HG03575 (cell line): Measurements from ENCODE around the gene TSC22D4.

Source experiments
- ATAC-seq: cut with Tn5 transposase; IDR thresholded peaks from one replicate; pipeline ENCODE4 v1.9.1; 2021; ENCODE audit not compliant: unreplicated experiment, insufficient number of reproducible peaks, low FRiP score; ENCODE audit errors: extremely low read depth

The TSC22D4 gene

DNA sequence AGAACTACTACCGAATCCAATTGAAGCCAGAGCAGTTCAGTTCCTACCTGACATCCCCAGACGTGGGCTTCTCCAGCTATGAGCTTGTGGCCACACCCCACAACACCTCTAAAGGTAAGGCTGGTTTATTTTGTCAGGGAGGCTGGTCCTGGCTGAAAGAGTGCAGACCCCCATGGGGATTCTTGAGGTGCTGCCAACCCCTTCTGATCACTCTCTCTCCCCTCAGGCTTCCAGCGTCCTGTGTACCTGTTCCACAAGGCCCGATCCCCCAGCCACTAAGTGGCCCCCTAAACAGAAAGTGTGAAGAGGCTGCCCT is 45.8 kb downstream of the TSC22D4 start:
- no peak for ATAC-seq

DNA sequence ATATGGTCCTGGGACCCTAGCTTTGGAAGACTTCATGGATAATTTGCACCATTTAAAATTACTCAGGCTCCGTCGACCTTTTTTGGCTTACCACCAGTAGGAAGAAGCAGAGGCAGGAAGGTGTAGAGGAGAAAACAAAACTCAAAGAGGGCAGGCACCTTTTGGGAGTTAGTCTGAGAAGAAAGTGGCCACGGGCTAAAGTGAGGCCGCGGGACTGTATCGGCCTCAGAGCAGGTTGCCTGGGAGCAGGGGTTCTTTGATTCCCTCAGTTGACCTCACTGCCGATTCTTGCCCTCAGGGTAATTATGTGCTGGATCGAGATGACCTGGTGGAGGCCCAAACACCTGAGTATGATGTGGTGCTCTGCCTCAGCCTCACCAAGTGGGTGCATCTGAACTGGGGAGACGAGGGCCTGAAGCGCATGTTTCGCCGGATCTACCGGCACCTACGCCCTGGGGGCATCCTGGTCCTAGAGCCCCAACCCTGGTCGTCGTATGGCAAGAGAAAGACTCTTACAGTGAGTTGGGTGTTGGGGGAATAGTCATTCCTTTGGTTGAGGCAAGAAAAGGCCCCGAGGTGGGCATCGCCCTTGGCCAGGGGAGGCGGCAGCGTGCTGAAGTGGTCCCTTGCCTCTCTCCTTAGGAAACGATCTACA is 46.3 kb downstream of the TSC22D4 start:
- ATAC-seq, result no peak

DNA sequence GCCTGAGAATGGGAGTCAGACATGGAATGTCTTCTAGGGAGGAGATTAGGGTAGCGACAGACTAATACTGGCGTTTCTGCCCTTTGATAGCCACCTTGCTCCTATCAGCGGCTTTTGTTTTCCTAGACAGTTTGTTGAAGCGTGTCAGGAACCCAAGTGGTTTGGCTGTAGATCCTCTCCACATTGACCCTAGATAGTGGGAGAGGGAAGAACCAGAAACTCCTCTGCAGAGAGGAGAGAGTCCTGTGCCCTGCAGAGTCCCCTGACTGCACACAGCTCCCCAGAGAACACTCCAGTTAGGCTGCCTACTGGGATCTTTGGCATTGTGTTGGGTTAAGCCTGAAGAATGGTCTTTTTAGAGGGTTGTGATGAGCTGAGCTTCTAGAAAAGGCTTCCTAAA is 47.0 kb downstream of the TSC22D4 start:
- ATAC-seq, result no peak

DNA sequence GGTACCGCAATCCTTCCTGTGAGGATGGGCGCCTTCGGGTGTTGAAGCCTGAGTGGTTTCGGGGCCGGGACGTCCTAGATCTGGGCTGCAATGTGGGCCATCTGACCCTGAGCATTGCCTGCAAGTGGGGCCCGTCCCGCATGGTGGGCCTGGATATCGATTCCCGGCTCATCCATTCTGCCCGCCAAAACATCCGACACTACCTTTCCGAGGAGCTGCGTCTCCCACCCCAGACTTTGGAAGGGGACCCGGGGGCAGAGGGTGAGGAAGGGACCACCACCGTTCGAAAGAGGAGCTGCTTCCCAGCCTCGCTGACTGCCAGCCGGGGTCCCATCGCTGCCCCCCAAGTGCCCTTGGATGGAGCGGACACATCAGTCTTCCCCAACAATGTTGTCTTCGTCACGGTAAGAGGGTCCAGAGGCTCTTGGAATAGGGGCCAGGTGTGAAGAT is 47.7 kb downstream of the TSC22D4 start:
- ATAC-seq, result no peak

DNA sequence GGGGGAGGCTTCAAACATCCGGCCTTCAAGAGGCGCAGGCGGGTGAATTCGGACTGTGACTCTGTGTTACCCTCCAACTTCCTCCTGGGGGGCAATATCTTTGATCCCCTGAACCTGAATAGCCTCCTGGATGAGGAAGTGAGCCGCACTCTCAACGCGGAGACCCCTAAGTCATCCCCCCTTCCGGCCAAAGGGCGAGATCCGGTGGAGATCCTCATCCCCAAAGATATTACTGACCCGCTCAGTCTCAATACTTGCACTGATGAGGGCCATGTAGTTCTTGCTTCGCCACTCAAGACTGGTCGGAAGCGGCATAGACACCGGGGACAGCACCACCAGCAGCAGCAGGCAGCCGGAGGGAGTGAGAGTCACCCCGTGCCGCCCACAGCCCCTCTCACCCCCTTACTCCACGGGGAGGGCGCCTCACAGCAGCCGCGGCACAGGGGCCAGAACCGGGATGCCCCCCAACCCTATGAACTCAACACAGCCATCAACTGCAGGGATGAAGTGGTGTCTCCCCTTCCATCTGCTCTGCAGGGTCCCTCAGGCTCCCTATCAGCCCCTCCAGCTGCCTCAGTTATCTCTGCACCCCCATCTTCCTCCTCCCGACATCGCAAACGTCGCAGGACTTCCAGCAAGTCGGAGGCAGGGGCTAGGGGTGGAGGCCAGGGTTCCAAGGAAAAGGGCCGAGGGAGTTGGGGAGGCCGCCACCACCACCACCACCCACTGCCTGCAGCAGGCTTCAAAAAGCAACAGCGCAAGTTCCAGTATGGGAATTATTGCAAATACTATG is 48.3 kb downstream of the TSC22D4 start:
- no peak for ATAC-seq

DNA sequence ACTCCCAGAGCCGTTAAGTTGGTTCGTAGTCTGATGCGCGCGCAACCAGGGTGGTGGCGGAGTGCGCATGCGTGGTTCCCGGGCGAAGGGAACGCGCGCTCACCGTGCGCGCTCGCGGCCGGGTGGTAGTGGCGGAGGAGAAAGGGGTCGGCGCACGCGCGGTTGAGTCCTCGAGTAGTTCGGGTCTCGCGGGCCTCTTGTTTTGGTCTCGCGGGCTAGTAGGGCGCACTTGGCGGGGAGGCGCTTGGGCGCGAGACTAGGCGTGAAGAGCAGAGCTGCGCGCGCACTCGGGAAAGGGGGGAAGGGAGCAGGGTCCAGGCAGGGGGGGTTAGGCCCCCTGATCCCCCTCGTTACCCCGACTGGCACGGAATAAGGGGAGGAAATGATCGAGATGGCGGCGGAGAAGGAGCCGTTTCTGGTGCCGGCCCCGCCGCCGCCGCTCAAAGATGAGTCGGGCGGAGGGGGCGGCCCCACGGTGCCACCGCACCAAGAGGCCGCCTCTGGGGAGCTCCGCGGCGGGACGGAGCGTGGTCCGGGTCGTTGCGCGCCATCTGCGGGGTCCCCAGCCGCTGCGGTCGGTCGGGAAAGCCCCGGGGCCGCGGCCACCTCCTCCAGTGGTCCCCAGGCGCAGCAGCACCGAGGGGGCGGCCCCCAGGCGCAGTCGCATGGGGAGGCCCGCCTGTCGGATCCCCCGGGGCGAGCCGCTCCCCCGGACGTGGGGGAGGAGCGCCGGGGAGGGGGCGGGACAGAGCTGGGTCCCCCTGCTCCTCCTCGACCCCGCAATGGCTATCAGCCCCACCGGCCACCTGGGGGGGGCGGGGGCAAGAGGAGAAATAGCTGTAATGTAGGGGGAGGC is 49.1 kb downstream of the TSC22D4 start, which contains the start of gene MEPCE:
MEPCE (plus strand) TSS at position 195 of the 856 bp plus-strand sequence; CDS start at position 383, 188 bp downstream.
- ATAC-seq, result no peak

DNA sequence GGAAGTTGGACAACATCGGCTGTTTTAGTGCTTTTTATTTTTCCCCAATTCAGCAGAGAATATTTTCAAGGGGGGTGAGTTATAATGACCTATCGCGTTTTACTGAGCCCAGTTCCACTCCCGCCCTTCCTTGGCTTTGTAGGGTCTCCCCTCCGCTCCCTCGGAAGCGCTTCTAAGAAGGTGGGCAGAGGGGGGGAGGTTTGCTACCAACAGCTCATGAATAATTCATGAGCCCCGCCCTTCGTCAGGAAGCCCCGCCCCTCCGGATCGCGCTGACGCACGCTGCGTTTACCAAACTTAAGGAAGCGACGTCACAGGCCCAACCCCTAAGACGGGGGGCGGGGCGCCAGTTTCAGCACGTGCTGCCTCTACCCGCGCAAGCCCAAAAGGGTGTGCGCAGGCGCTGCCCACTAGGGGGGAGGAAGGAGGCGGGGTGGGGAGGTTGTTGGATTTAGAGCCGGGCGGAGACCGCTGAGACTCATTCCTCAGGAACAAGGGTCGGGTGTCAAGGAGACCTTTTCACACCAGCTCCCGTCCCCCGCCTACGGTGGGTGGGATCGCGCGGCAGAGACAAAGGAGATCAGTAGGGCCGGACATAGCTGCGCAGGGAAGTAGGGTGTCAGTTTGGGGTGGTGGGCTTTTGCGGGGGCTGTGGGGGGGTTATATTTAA is 49.9 kb downstream of the TSC22D4 start:
- ATAC-seq, result no peak

DNA sequence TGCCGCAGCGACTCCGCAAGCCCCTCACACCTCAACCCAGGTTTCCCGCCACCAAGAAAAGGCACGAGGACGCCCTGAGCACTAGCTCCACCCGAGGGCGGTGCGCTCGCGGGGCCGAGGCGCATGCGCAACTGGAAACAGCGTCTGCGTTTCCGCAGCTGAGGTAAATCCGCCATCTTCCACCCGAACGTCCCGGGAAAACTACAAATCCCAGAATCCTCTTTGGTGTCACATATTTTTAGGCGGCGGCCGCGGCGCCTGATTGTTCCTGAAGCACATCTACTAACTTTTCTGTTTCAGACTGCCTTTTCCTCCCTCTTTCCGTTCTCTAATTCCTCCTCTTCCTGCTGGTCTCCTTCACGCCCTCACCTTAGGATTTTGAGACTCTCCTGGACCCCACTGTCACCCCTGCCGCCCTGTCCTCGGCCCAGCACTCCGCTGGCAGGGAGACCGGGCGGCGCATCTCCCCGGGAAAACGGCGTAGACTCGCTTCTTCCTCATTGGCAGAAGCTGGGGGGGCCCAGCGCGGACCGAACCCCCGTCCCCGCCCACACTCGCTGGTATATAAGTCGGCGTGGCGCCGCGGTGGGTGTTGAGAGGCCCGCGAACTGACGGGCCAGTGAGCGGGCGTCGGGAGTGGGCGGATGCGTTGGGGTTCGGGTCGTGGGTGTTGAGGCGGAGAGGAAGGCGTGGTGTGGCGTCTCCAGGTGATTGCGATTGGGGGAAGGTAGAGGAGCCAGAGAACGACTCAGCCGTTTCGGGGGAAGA is 50.6 kb downstream of the TSC22D4 start, which contains the start of gene ZCWPW1:
ZCWPW1 (minus strand) TSS at position 505 of the 768 bp plus-strand sequence. CDS start 8,054 bp downstream, outside the sequence.
- ATAC-seq, result no peak

DNA sequence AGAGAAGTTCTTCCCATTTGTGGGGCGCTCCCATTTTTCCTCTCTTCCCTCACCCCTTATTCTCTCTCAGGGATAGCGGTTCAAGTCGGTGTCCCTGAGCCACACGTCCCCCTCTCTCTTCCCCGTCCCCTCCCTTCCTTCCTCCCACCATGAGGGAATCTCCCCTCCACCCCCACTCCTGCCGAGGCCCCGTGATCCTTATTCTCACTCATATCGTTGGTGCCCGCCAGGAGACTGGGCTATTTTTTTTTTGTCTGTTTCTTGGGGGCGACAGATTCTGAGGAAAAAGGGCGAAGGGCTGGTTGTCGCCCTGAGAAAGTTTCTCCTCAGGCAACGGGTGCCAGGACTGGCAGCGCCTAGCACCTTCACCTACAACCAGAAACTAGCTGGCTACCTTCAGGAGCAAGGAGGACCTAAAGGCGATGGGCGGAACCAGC is 51.2 kb downstream of the TSC22D4 start:
- no peak for ATAC-seq

DNA sequence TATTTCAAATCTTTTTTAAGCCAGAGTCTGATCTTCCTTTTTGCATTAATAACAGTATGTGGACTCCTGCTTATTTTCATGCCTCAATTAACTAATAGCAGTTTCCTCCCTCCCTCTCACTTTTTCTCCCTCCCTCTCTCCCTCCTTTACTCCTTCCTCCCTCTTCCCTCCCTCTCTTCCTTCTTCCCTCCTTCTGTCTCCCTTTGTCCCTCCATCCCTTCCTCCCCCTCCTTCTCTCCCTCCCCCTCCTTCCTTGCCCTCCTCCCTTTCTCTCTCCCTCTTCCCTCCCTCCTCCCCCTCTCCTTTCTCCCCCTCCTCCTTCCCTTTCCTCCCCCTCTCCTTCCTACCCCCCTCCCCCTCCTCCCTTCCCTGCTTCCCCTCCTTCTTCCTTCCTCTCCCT is 52.5 kb downstream of the TSC22D4 start:
- no peak for ATAC-seq

DNA sequence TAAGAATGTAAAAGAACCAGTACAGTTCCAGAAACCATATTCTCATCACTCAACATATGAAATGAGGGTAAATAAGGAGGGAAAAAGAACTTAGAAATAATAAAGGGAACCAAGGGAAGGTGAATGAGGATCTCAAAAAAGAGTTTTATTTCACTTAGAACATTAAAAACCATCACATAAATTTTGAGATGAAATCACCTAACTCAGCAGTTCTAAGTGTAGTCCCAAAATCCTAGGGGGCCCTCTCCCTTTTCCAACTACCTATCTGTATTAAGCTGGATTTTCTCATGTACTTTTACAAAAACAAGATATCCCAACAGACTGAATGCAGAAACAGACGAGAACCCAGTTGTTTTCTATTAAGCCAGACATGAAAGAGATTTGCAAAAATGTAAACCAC is 53.7 kb downstream of the TSC22D4 start:
- no peak for ATAC-seq

DNA sequence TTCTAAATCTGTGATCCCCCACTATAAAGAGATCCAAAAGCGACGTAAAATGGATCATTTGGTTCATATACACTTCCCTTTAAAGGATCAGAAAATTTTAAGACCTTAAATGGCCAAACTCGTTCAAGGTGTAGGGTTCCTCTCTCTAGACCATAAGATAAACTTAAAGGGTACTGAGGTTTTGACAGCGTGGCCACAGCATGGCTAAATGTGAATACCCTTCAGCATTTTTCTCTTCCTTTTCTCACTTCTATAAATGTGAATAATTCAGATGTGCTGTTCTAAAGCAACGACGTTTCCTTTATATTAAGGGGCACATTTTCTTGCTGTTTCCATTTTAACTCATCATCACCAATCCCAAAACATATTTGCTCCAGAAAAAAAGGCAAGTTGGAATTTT is 55.7 kb downstream of the TSC22D4 start:
- ATAC-seq, result no peak

DNA sequence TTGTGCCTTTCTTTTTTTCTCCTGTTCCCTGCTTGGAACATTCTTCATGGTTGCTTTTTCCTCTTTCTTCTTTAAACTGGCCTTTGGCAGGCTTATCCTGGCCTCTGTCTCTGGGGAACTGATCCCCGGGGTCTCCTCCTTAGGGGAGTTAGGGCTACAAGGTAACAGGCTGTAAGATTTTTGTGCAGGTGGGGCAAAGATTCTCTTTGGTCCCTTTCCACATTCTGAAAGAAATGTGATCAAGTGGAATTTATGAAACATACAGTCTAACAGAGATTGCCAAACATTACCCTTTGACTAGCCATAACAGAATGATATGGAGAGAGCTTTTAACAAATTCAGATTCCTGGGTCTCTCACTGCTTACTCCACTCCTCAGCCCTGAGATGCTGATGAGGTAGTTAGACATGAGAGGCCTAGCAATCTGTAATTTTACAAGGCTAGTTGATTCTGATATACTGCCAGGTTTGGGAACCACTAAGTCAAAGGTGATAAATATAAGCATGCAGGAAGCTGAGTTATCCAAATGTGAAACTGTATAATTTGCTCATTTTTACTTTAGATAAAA is 59.3 kb downstream of the TSC22D4 start:
- ATAC-seq, result no peak

DNA sequence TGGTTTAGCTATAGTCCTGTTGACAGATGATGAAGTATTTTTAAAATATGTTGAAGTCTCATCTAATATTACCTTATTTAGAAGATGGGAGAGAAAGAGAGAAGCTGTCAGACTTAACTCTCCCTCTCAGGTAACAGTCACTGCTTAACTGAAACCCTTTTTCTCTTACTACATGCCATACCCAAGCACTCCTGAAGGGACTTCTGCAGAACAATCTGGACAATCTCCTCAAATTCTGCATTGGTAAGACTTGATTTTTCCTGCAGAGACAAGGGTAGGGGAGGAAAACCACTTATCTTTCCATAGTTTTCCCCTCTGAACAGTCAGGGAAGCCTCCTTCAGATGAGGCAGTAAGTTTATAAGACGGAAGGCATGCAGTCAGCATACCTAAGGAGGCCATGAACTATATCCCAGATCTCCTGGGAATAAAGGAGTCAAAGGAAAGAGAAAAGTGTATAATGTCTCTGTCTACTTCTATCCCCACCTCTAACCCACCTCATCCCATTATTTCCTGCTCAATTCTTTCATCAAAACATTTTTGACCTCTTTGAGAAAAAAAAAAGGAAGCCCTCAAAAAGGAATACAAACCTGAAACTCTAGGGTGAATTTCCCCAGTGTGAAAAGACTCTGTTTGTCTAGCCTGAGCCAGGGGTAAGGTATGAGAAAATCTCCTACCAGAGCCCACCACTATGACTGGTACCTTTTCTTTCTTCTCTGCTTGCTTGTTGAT is 59.9 kb downstream of the TSC22D4 start:
- ATAC-seq, result no peak
